CD4-positive, alpha-beta T cell treated with Interferon gamma for 1 hour (primary cell): Measurements from ENCODE around the gene ALDH2.
A peak's percentile ranks its signal among the peaks of the same experiment; 100 is the strongest.
"Not testable (repeated sequence)": the region's sequence is repeated elsewhere in the genome, so short reads cannot be mapped to it uniquely, and the experiment has no call there.

Experiments used
- DNase-seq: peaks from one replicate; pipeline ENCODE4 v3.0.0-alpha.2; 2020

The ALDH2 gene

GRCh38 chr12:111791507-111791906 lies 24.8 kb downstream of the ALDH2 start:
- DNase-seq = no peak

GRCh38 chr12:111792155-111792855 lies 25.6 kb downstream of the ALDH2 start:
- DNase-seq = no peak

- DNase-seq = no peak
Measured at GRCh38 chr12:111792856-111793235, 26.1 kb downstream of the ALDH2 start.

GRCh38 chr12:111798182-111798581 lies 31.4 kb downstream of the ALDH2 start:
- DNase-seq = no peak

GRCh38 chr12:111799758-111800157 lies 33.0 kb downstream of the ALDH2 start:
- DNase-seq = no peak

GRCh38 chr12:111803038-111803626 lies 36.4 kb downstream of the ALDH2 start:
- no peak for DNase-seq

GRCh38 chr12:111803851-111804250 lies 37.1 kb downstream of the ALDH2 start:
- DNase-seq = no peak

GRCh38 chr12:111806304-111806703 lies 39.6 kb downstream of the ALDH2 start:
- DNase-seq = no peak

GRCh38 chr12:111807232-111807631 lies 40.5 kb downstream of the ALDH2 start:
- DNase-seq = no peak

GRCh38 chr12:111812881-111813741 lies 46.4 kb downstream of the ALDH2 start:
- DNase-seq = peak; percentile 63

GRCh38 chr12:111816065-111816615 lies 49.4 kb downstream of the ALDH2 start:
- no peak for DNase-seq

GRCh38 chr12:111816898-111817297 lies 50.2 kb downstream of the ALDH2 start:
- DNase-seq = not testable (repeated sequence)

- DNase-seq = no peak
Measured at GRCh38 chr12:111818340-111818739, 51.6 kb downstream of the ALDH2 start.

- DNase-seq = no peak
Measured at GRCh38 chr12:111819191-111820158, 52.7 kb downstream of the ALDH2 start.

GRCh38 chr12:111820828-111821227 lies 54.1 kb downstream of the ALDH2 start:
- DNase-seq = not testable (repeated sequence)

GRCh38 chr12:111822886-111823285 lies 56.2 kb downstream of the ALDH2 start:
- no peak for DNase-seq

- no peak for DNase-seq
Measured at GRCh38 chr12:111823891-111824290, 57.2 kb downstream of the ALDH2 start.

- DNase-seq = not testable (repeated sequence)
Measured at GRCh38 chr12:111824312-111824711, 57.6 kb downstream of the ALDH2 start.

GRCh38 chr12:111825509-111825908 lies 58.8 kb downstream of the ALDH2 start:
- DNase-seq = no peak

- no peak for DNase-seq
Measured at GRCh38 chr12:111826316-111826715, 59.6 kb downstream of the ALDH2 start.

- DNase-seq = no peak
Measured at GRCh38 chr12:111826992-111827391, 60.3 kb downstream of the ALDH2 start.

GRCh38 chr12:111827907-111828306 lies 61.2 kb downstream of the ALDH2 start:
- no peak for DNase-seq
